ENCODE results near the gene ACP6. TPM values are rescaled to one million over a fixed set of nuclear protein-coding genes. Genes with fewer than 3 reads are reported as not detected.
"Not testable (repeated sequence)": the region's sequence is repeated elsewhere in the genome, so short reads cannot be mapped to it uniquely, and the experiment has no call there.

The ACP6 gene
- total RNA-seq, 2 experiments from 2014 or later = 11.6 to 12.5 TPM

DNA sequence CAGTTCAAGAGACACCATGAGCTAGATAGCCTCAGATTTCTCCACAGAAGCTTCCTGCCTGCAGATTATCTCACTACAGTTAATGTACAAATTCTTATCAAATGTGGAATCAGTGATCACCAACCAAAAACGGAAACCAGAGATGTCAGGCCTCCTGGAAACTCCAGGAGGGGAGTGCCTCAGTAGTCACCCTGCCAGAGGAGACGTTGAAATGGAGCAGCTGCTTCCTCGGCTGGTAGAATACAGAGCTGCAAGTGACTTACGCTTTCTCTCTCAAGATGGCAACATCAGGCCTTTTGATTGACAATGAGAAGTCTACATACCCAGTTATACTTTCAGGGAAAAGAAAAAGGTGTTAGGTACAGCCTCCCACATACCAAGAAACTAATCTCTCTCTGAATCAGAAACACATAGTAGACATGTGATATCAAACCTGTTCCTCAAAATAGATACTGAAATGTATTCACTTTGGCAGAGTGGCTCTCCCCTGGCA is 52.2 kb downstream of the ACP6 start:
- intact Hi-C loops (cut with micrococcal nuclease) = loop anchor here (1.0 to 2.0 kb wide), 2 partner anchors 18 to 73 kb away; no protein-coding TSS in a partner anchor
- DNase-seq = peak; percentile 70
- H3K36me3 Mint-ChIP-seq = peaks cover 50% of the 10 kb centered on the region
- H3K4me1 Mint-ChIP-seq (ENCODE audit: low read depth) = peaks cover 23% of the 10 kb centered on the region
- H3K27ac Mint-ChIP-seq = peak overlapping the region; percentile 68
- POLR2A ChIA-PET = interaction anchor here (1.4 kb wide), 1 partner anchor 78 kb away, joined by 3 read pairs; no protein-coding TSS in a partner anchor
- no peaks in the 10 kb centered on the region for H3K9me3 Mint-ChIP-seq
- H3K4me3 Mint-ChIP-seq = peak overlapping the region; percentile 9
- CTCF ChIA-PET = interaction anchor here (1.0 to 2.1 kb wide), 4 partner anchors 9 to 122 kb away, joined by 3 to 18 read pairs (median 5); no protein-coding TSS in a partner anchor
- no peaks in the 10 kb centered on the region for H3K27me3 Mint-ChIP-seq

DNA sequence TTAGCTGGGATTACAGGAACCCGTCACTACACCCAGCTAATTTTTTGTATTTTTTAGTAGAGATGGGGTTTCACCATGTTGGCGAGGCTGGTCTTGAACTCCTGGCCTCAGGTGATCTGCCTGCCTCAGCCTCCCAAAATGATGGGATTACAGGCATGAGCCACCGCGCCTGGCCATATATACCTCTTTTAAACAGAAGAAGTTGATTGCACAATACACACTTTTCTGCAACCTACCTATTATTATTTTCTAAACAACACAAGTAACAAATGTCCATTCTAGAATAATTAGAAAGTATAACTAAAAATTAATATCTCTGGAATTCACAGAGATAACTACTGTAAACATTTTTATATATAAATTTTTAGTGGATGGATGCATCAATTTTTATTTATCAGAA is 55.4 kb downstream of the ACP6 start:
- DNase-seq; H3K4me3 Mint-ChIP-seq; intact Hi-C loops (cut with micrococcal nuclease); H3K27ac Mint-ChIP-seq; CTCF ChIA-PET; POLR2A ChIA-PET; H3K27me3 Mint-ChIP-seq; H3K9me3 Mint-ChIP-seq: not testable (repeated sequence)
- peaks cover 29% of the 10 kb centered on the region for H3K4me1 Mint-ChIP-seq (ENCODE audit: low read depth)
- peaks cover 46% of the 10 kb centered on the region for H3K36me3 Mint-ChIP-seq

DNA sequence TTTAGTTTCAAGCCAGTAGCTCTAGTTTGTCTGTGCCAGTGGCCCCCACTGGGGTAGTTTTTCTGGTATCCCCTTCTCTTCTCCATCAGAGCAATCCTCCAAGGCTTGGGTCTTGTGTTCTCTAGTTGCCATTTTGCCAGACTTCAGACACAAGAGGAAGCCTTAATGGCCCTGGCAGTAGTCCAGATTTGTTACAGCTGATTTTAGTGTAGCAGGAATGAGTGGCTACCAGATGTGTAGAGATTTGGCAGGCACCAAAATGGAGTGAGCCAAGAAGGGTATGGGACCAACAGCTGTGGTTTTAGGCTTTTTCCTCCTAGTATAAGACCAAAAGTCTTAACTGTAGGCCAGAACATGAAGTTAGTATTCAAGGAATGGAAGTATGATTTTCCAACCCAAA is 56.8 kb downstream of the ACP6 start:
- H3K27me3 Mint-ChIP-seq = no peaks in the 10 kb centered on the region
- ChIA-PET CTCF (interaction anchor here (1.4 kb wide), 1 partner anchor 13 kb away, joined by 6 read pairs; no protein-coding TSS in a partner anchor), POLR2A (no interaction called here)
- H3K4me3 Mint-ChIP-seq = no peak overlapping the region
- no peak overlapping the region for H3K27ac Mint-ChIP-seq
- peaks cover 24% of the 10 kb centered on the region for H3K4me1 Mint-ChIP-seq (ENCODE audit: low read depth)
- peaks cover 41% of the 10 kb centered on the region for H3K36me3 Mint-ChIP-seq
- no peaks in the 10 kb centered on the region for H3K9me3 Mint-ChIP-seq
- no peak for DNase-seq
- intact Hi-C loops (cut with micrococcal nuclease) = no loop called here

DNA sequence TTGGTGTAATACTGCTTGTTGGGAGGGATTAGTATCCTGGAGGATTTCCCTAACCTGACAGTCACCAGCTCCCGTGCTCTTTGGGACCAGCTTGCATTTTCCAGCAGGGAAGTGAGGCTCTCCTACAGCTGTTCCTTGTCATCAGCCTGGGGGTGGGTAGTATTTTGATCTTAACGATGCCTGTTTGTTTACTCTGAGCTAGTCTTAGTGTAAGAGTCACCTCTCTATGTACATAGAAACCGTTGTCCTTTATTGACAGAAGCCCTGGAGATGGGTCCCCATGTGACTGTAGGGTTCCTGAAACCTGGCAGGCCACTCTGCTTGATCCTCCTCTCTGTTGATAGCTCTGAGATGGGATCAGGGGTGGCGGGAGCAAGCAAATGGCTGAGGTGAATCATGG is 58.0 kb downstream of the ACP6 start:
- ChIA-PET POLR2A (no interaction called here), CTCF (interaction anchor here (1.2 kb wide), 1 partner anchor 94 kb away, joined by 4 read pairs; no protein-coding TSS in a partner anchor)
- Mint-ChIP-seq H3K4me3 (no peak overlapping the region), H3K4me1 (ENCODE audit: low read depth) (peaks cover 12% of the 10 kb centered on the region), H3K9me3 (no peaks in the 10 kb centered on the region), H3K27me3 (no peaks in the 10 kb centered on the region), H3K36me3 (peaks cover 45% of the 10 kb centered on the region), H3K27ac (no peak overlapping the region)
- intact Hi-C loops (cut with micrococcal nuclease) = no loop called here
- DNase-seq = no peak

DNA sequence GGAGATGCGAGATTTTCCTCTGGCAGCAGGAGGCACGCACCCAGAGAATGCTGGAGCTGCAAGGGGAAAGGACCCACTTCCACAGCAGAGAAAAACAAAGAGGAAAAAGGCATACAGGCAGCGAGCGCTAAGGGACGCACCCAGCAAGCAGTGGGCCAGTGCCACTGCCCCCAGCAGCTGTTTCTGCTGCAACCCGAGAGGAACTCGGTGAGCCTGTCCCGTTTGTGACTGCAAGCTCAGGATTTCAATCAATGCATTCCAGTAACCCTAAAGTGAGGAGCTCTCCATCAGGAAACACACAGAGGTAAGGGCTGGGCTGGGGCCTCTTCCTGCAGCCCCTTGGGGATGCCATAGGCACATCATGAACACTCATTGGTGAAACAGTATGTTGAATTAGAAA is 58.7 kb downstream of the ACP6 start:
- ChIA-PET POLR2A (no interaction called here), CTCF (interaction anchor here (1.2 kb wide), 1 partner anchor 94 kb away, joined by 4 read pairs; no protein-coding TSS in a partner anchor)
- Mint-ChIP-seq H3K9me3 (no peaks in the 10 kb centered on the region), H3K4me1 (ENCODE audit: low read depth) (peaks cover 6% of the 10 kb centered on the region), H3K36me3 (peaks cover 45% of the 10 kb centered on the region), H3K4me3 (no peak overlapping the region), H3K27me3 (no peaks in the 10 kb centered on the region), H3K27ac (no peak overlapping the region)
- no peak for DNase-seq
- intact Hi-C loops (cut with micrococcal nuclease) = no loop called here

DNA sequence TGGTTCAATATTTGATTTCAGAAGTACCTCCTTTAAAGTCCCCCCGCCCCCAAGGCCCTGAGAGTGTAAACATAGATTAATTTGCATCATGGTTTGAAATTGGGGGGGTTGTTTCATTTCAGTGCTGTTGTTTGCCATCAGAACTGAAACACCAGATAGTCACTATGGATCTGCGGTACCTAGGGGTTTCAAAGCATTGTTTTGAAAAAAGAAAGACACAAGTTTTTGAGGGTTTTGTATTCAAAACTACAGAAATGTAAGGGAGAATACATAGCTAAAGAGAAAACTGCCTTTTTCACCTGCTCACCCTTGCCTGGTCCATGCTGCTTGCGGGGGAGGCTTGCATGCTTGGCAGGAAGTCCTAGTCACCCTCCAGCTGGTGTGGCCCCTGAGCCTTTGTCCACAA is 59.3 kb downstream of the ACP6 start:
- Mint-ChIP-seq H3K36me3 (peaks cover 47% of the 10 kb centered on the region), H3K27me3 (no peaks in the 10 kb centered on the region), H3K4me1 (ENCODE audit: low read depth) (peaks cover 6% of the 10 kb centered on the region), H3K9me3 (no peaks in the 10 kb centered on the region), H3K4me3 (no peak overlapping the region), H3K27ac (no peak overlapping the region)
- CTCF ChIA-PET = interaction anchor here (1.2 kb wide), 1 partner anchor 93 kb away, joined by 4 read pairs; no protein-coding TSS in a partner anchor
- DNase-seq = no peak
- intact Hi-C loops (cut with micrococcal nuclease) = no loop called here
- POLR2A ChIA-PET = no interaction called here

DNA sequence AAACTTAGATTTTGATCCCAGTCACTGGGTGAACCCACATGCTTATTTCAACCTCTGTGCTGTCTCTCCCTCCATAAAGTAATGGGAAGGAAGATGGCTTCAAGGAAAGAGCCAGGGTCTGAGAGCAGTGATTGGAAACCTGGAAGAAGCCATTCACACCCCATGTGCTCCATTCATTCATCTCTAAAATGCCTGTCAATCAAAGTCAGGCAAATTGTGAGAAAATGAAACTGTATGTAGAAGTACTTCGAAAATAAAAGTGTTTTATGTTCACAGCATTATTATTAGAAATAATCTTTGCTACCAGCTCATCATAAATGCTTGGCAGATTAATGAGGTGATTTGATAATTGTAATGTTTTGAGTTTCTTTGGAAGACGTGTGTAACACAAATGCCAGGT is 61.0 kb downstream of the ACP6 start:
- ChIA-PET POLR2A (no interaction called here), CTCF (no interaction called here)
- Mint-ChIP-seq H3K4me1 (ENCODE audit: low read depth) (peaks cover 9% of the 10 kb centered on the region), H3K27ac (no peak overlapping the region), H3K36me3 (peaks cover 47% of the 10 kb centered on the region), H3K9me3 (no peaks in the 10 kb centered on the region), H3K4me3 (no peak overlapping the region), H3K27me3 (no peaks in the 10 kb centered on the region)
- intact Hi-C loops (cut with micrococcal nuclease) = no loop called here
- no peak for DNase-seq

DNA sequence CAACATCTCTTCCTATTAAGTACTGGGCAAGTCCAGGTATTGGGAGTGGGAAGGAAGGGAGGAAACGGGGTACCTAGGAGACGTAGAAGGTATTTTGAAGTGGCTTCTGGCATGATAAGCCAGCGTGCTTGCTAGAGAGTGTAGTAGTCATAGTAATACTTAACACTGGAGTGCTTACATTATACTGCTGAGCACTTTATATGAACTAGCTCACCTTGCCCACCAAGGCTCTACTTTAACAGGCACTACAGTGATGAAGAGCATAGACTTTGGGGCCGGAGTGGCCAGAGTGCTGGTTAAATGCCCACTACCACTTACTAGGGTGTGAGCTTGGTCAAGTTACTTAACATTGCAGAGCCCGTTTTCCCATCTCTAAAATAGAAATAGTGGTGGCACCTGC is 61.7 kb downstream of the ACP6 start:
- CTCF ChIA-PET = no interaction called here
- Mint-ChIP-seq H3K9me3 (no peaks in the 10 kb centered on the region), H3K27me3 (no peaks in the 10 kb centered on the region), H3K4me1 (ENCODE audit: low read depth) (peaks cover 9% of the 10 kb centered on the region), H3K27ac (no peak overlapping the region), H3K36me3 (peaks cover 40% of the 10 kb centered on the region), H3K4me3 (no peak overlapping the region)
- POLR2A ChIA-PET = no interaction called here
- DNase-seq = no peak
- intact Hi-C loops (cut with micrococcal nuclease) = no loop called here

DNA sequence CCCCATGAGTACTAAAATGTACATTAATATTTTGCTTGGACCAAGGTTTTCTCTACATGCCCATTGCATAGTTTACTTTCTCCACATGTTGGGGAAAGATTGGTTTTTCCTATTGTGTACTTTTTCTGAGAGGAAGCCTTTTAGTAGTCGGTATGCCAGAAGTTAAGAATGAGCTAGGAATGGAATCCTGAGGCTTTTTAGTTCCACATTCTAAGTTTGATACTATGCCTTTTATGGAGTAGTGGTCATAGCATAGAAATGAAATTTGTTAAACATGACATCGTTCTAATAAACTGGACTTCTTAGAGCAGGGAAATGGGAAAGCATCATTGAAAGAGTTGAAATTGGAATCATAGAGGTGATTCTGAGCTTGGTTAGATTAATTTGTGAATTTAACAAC is 64.7 kb downstream of the ACP6 start:
- H3K4me1 Mint-ChIP-seq (ENCODE audit: low read depth) = peaks cover 18% of the 10 kb centered on the region
- H3K27me3 Mint-ChIP-seq = no peaks in the 10 kb centered on the region
- intact Hi-C loops (cut with micrococcal nuclease) = no loop called here
- POLR2A ChIA-PET = no interaction called here
- H3K4me3 Mint-ChIP-seq = no peak overlapping the region
- no peak overlapping the region for H3K27ac Mint-ChIP-seq
- H3K9me3 Mint-ChIP-seq = no peaks in the 10 kb centered on the region
- CTCF ChIA-PET = interaction anchor here (1.1 kb wide), 1 partner anchor 21 kb away, joined by 4 read pairs; no protein-coding TSS in a partner anchor
- no peak for DNase-seq
- peaks cover 30% of the 10 kb centered on the region for H3K36me3 Mint-ChIP-seq

DNA sequence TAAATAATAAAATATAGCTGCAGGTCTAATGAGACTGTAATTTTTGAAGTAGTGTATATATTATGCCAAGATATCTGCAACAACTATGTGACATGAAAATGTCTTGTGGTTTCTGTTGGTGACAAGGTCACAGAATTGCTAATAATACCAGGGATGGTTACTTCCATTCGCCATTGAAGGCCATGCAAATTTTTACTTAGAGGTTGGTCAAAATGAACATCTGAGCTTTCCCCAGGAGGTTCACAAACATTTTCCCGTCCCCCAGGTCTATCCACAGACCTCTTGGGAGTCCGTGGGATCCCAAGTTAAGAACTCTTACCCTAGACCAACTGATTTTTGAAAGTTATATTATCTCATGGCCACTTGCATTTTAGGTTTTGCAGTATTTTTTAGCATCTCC is 66.3 kb downstream of the ACP6 start:
- POLR2A ChIA-PET = no interaction called here
- intact Hi-C loops (cut with micrococcal nuclease) = no loop called here
- Mint-ChIP-seq H3K27ac (no peak overlapping the region), H3K9me3 (no peaks in the 10 kb centered on the region), H3K4me3 (no peak overlapping the region), H3K27me3 (no peaks in the 10 kb centered on the region), H3K36me3 (peaks cover 30% of the 10 kb centered on the region), H3K4me1 (ENCODE audit: low read depth) (peaks cover 19% of the 10 kb centered on the region)
- CTCF ChIA-PET = interaction anchor here (0.9 kb wide), 1 partner anchor 37 kb away, joined by 3 read pairs; no protein-coding TSS in a partner anchor
- no peak for DNase-seq

DNA sequence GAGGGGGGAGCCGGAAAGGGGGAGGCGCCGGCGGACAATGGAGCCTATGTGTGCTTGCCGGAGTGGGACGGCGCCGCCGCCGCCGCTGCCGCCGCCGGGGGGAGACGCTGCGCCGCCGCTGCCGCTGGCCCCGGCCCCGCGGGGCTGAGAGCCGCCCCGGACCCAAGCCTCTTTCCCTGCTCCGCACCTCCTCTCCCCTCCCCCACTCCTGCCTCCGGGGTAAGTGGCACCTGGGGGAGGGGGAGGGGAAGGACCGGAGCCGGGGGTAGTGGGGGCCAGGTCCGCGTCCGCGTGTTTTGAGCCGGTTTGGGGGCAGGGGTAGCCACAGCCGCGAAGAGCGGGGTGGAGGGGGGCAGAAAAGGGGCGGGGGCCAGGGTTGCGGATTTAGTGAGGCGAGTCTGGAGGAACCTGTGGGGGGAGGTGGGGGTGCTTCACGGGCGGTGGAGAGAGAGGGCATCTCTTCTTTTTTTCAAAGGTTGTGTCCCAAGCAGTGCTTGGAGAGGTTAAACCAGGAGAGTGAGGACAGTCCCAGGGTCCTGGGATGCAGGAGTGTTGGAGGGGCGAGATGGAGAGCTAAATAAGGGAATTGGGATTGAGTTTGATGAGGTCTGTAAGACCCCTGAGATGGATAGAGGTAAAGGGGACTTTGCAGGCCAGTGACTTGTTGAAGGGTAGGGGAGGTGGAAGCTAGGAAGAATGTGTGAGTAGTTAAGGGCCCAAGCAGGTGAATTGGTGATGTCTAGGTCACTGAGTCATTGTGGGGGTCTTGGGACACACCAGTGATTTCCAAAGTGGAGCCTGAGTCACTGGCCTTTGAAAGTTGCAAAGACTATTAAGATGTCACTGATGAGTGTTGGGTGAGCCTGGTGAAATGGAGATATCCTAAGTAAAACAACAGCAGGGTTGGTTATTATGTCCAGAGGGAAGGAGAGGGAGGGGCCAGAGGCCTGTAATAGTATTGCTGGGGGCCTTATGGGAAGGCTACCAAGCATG is 69.9 kb downstream of the ACP6 start:
- peak; percentile 60 for DNase-seq
- intact Hi-C loops (cut with micrococcal nuclease) = loop anchor here (1.0 to 2.0 kb wide), 2 partner anchors 18 to 26 kb away; no protein-coding TSS in a partner anchor
- peak overlapping the region; percentile 75 for H3K27ac Mint-ChIP-seq
- CTCF ChIA-PET = interaction anchor here (0.7 to 5.2 kb wide), 8 partner anchors 11 to 358 kb away, joined by 3 to 17 read pairs (median 4); partner anchors contain the start of genes BCL9 and CHD1L
- H3K27me3 Mint-ChIP-seq = no peaks in the 10 kb centered on the region
- POLR2A ChIA-PET = interaction anchor here (0.5 to 3.3 kb wide), 5 partner anchors 10 to 516 kb away, joined by 3 to 24 read pairs (median 4); partner anchors contain the start of gene BCL9
- peak overlapping the region; percentile 79 for H3K4me3 Mint-ChIP-seq
- H3K36me3 Mint-ChIP-seq = peaks cover 7% of the 10 kb centered on the region
- no peaks in the 10 kb centered on the region for H3K9me3 Mint-ChIP-seq
- peaks cover 25% of the 10 kb centered on the region for H3K4me1 Mint-ChIP-seq (ENCODE audit: low read depth)
